ENCODE results near the gene TPPP2. TPM values are rescaled to one million over a fixed set of nuclear protein-coding genes. Genes with fewer than 3 reads are reported as not detected.

The TPPP2 gene
- total RNA-seq, 1 experiment from 2014 or later = not detected

- Histone ChIP-seq H3K4me2 (no peak overlapping the region), H3K9me2 (ENCODE audit: insufficient read depth) (no peaks in the 10 kb centered on the region), H3K27me3 (ENCODE audit: insufficient read depth, low read depth) (no peaks in the 10 kb centered on the region), H3K4me1 (replicated peaks; ENCODE audit: insufficient read depth) (no peaks in the 10 kb centered on the region), H2AFZ (no peak overlapping the region), H3F3A (ENCODE audit: insufficient read depth, low read depth) (no peaks in the 10 kb centered on the region), H3K79me2 (ENCODE audit: low read depth) (no peaks in the 10 kb centered on the region), H3K27ac (no peak overlapping the region), H3K9me3 (ENCODE audit: insufficient read depth, low read depth) (no peaks in the 10 kb centered on the region), H3K4me3 (no peak overlapping the region), H4K20me1 (ENCODE audit: insufficient read depth) (no peaks in the 10 kb centered on the region), H3K36me3 (ENCODE audit: low read depth) (no peaks in the 10 kb centered on the region)
- intact Hi-C loops (cut with micrococcal nuclease; ENCODE audit: unreplicated experiment) = no loop called here
- no TSS peak for BruUV-seq (replicated peaks)
- TF ChIP-seq CTCF (conservative IDR thresholded peaks at IDR 0.05) = no peak
- no peak for TF ChIP-seq EZH2 (IDR thresholded peaks at IDR 0.05; ENCODE audit: low read depth)
- CTCF ChIA-PET = no interaction called here
- POLR2A ChIA-PET (ENCODE audit: unreplicated experiment) = no interaction called here
- DNase-seq = no peak
These were observed 24.7 kb downstream of the TPPP2 start for GRCh38 chr14:21054768-21055145.

- no peak overlapping the region for H3K4me3 ChIP-seq
- ChIA-PET CTCF (no interaction called here), POLR2A (ENCODE audit: unreplicated experiment) (no interaction called here)
- H3K36me3 ChIP-seq (ENCODE audit: low read depth) = no peaks in the 10 kb centered on the region
- H3K4me1 ChIP-seq (replicated peaks; ENCODE audit: insufficient read depth) = no peaks in the 10 kb centered on the region
- no peak overlapping the region for H3K27ac ChIP-seq
- H3K9me2 ChIP-seq (ENCODE audit: insufficient read depth) = no peaks in the 10 kb centered on the region
- no peaks in the 10 kb centered on the region for H4K20me1 ChIP-seq (ENCODE audit: insufficient read depth)
- H2AFZ ChIP-seq = no peak overlapping the region
- H3K27me3 ChIP-seq (ENCODE audit: insufficient read depth, low read depth) = no peaks in the 10 kb centered on the region
- TF ChIP-seq CTCF (conservative IDR thresholded peaks at IDR 0.05) (no peak), EZH2 (IDR thresholded peaks at IDR 0.05; ENCODE audit: low read depth) (no peak)
- no peak for DNase-seq
- no peaks in the 10 kb centered on the region for H3K9me3 ChIP-seq (ENCODE audit: insufficient read depth, low read depth)
- no TSS peak for BruUV-seq (replicated peaks)
- intact Hi-C loops (cut with micrococcal nuclease; ENCODE audit: unreplicated experiment) = no loop called here
- no peaks in the 10 kb centered on the region for H3K79me2 ChIP-seq (ENCODE audit: low read depth)
- H3F3A ChIP-seq (ENCODE audit: insufficient read depth, low read depth) = no peaks in the 10 kb centered on the region
- no peak overlapping the region for H3K4me2 ChIP-seq
These were observed 25.6 kb downstream of the TPPP2 start for GRCh38 chr14:21055432-21056117.

- H3K79me2 ChIP-seq (ENCODE audit: low read depth) = no peaks in the 10 kb centered on the region
- ChIA-PET POLR2A (ENCODE audit: unreplicated experiment) (no interaction called here), CTCF (no interaction called here)
- no peaks in the 10 kb centered on the region for H3K9me2 ChIP-seq (ENCODE audit: insufficient read depth)
- H3K4me1 ChIP-seq (replicated peaks; ENCODE audit: insufficient read depth) = no peaks in the 10 kb centered on the region
- DNase-seq = no peak
- H3K27me3 ChIP-seq (ENCODE audit: insufficient read depth, low read depth) = no peaks in the 10 kb centered on the region
- no peaks in the 10 kb centered on the region for H4K20me1 ChIP-seq (ENCODE audit: insufficient read depth)
- intact Hi-C loops (cut with micrococcal nuclease; ENCODE audit: unreplicated experiment) = no loop called here
- BruUV-seq (replicated peaks) = no TSS peak
- H3K4me2 ChIP-seq = no peak overlapping the region
- TF ChIP-seq CTCF (conservative IDR thresholded peaks at IDR 0.05) (no peak), EZH2 (IDR thresholded peaks at IDR 0.05; ENCODE audit: low read depth) (no peak)
- H3K36me3 ChIP-seq (ENCODE audit: low read depth) = no peaks in the 10 kb centered on the region
- H2AFZ ChIP-seq = no peak overlapping the region
- H3K4me3 ChIP-seq = no peak overlapping the region
- H3F3A ChIP-seq (ENCODE audit: insufficient read depth, low read depth) = no peaks in the 10 kb centered on the region
- no peak overlapping the region for H3K27ac ChIP-seq
- no peaks in the 10 kb centered on the region for H3K9me3 ChIP-seq (ENCODE audit: insufficient read depth, low read depth)
These were observed 26.6 kb downstream of the TPPP2 start for GRCh38 chr14:21056520-21057163.
